Kidney capillary endothelial cell (primary cell): ENCODE measurements around the gene TFF3.

Source experiments
- DNase-seq: peaks from one replicate; pipeline ENCODE4 v3.0.0-alpha.2; 2018; ENCODE audit warnings: low spot score

The TFF3 gene

DNA sequence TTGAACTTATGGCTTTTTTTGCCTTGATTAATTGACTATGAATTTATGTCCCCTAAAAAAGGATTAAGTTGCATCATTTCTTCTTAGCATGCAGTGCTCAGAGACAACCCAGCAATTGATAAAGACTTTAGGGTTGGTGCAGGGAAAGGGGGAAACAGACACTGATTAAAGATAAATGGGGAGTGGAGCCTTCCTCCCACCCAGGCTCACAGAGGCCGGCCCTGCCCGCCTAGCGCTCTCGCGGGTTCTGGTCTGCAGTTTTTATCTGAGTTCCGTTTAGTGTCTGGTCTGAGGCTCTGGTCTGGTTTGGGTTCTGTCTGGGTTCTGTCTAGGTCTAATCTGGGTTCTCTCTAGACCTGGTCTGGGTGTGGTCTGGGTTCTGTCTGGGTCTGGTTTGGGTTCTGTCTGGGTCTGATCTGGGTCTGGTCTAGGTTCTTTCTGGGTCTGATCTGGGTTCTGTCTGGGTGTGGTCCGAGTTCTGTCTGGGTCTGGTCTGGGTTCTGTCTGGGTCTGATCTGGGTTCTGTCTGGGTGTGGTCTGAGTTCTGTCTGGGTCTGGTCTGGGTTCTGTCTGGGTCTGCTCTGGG, 48.1 kb downstream of the TFF3 start:
- DNase-seq: no peak

DNA sequence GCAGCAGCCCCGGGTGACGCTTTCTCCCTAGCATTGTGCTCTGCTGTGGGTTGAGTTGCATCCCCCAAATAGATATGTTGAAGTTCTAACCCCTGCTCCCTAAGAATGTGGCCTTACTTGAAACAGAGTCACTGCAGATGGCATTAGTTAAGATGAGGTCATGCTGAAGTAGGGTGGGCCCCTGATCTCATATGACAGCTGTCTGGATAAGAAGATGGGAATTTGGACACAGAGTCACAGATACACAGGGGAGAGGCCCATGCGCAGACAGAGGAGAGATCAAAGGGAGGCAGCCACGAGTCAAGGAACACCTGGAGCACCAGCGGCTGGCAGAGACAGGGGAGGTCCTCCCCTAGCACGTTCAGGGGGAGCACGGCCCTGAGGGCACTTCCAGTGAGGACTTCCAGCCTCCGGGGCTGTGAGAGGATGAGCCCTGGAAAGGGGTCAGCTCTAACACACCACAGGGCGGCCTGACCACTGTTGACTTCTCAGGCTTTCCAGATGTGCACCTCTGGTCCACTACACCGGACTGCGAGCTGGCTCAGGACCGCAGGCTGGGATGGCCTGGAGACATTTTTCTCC, 49.9 kb downstream of the TFF3 start:
- DNase-seq: no peak

GRCh38 chr21:42264245-42265195, 50.7 kb downstream of the TFF3 start:
- no peak for DNase-seq

DNA sequence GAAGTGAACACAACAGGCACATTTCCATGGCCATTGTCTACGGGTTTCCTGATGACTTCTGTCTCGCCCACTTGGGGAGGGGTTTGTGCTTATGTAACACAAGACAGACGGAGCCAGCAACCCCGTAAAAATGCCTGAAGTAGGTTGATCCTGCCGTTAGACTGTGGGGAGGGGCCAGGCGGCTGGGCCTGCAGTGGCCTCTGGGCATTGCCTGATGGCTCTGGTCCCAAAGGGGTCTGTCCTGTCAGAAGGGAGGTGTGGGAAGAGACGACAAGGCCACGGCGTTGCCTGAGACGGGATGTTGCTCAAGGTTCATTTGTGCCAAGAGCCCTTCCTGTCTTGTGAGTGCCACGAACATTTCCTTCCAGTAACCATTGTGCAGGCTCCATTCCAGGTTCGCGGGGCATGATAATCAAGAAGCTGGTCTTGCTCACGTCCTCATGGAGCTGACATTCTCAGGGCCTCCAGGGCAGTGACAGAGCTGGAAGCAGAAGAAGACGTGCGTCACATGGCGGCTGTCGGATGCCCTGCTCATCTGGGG, 51.5 kb downstream of the TFF3 start:
- DNase-seq: peak; percentile 92

DNA sequence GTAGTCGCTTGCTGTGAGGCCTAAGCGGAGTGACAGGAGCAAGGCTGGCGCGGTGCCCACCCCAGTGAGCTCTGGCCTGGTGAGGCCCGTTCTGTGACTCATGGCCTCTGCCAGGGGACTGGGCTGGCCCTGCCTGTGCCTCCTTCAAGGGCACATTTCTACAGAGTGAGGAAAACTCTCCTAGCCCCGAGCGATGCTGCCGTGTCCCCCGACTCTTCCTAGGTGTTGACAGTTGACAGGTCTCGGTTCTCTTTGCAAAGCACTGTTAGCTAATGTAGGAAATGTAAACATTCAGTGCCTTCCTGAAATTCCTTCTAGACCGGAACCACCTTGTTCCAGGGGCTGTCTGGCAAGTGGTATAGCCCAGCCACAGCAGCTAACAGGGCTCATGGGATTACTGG, 52.4 kb downstream of the TFF3 start:
- DNase-seq: peak; percentile 85

DNA sequence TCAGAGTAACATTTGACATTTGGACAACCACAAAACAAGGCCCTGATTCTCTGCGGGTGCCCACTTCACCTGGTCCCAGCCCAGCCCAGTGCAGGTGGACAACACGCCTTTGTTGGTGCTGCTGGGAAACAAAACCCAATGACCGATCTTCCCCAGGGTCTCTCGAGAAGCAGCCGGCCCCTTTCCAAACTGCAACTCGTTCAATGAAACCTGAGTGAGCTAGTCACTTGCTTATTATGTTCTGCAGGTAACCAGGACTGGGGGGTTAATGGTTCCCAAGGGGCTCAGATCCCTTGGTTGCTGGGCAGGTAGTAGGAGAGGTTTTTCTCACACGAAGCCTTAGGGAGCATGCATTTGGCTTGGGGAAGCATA, 53.4 kb downstream of the TFF3 start:
- DNase-seq: no peak
